ENCODE results near the gene C9orf57.
"Not testable (repeated sequence)": the region's sequence is repeated elsewhere in the genome, so short reads cannot be mapped to it uniquely, and the experiment has no call there.

Gene C9orf57

GRCh38 chr9:72060513-72060912 is at the start of gene C9orf57:
C9orf57 (minus strand) TSS chr9:72060613; CDS start chr9:72059331, 1,282 bp downstream.
- no peak within 1 kb of the TSS for H3K4me3 ChIP-seq (ENCODE audit: low read length)

DNA sequence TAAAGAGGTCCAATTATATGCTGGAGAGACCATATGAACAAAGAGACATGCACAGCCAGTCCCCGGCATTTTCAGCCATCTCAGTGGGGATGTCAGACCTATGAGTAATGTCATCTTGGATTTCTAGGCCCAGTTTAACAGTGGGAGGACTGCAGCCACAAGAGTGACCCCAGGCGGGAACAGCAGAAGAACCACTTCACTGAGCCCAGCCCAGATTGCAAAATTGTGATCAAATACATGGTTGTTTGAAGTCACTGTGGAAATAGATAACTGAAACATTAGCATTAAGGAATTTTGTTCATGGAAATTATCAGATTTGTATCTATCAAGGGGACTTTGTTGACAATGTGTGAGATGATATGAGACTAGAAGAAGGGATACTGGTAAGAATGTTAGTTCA is 42.1 kb upstream of the C9orf57 start:
- Histone ChIP-seq H3K9ac (ENCODE audit: low read length) (no peak overlapping the region), H3K4me1 (ENCODE audit: control insufficient read depth, insufficient read depth, low read length) (no peaks in the 10 kb centered on the region), H3K36me3 (ENCODE audit: control insufficient read depth, insufficient read depth, low read length) (no peaks in the 10 kb centered on the region), H3K4me3 (ENCODE audit: low read length) (no peak overlapping the region), H3K27me3 (ENCODE audit: control insufficient read depth, insufficient read depth, low read length) (no peaks in the 10 kb centered on the region), H3K9me3 (ENCODE audit: control insufficient read depth, low read length) (no peaks in the 10 kb centered on the region)

More at GRCh38 chr9:72060513-72060912, at the start of gene C9orf57:
- H3K4me1 ChIP-seq (ENCODE audit: control insufficient read depth, insufficient read depth, low read length) = no peaks in the 10 kb centered on the region
- H3K9me3 ChIP-seq (ENCODE audit: control insufficient read depth, low read length) = no peaks in the 10 kb centered on the region
- no peaks in the 10 kb centered on the region for H3K27me3 ChIP-seq (ENCODE audit: control insufficient read depth, insufficient read depth, low read length)
- no peaks in the 10 kb centered on the region for H3K36me3 ChIP-seq (ENCODE audit: control insufficient read depth, insufficient read depth, low read length)
- H3K9ac ChIP-seq (ENCODE audit: low read length) = no peak within 1 kb of the TSS

- not testable (repeated sequence) for H3K27me3 ChIP-seq (ENCODE audit: control insufficient read depth, insufficient read depth, low read length); H3K4me1 ChIP-seq (ENCODE audit: control insufficient read depth, insufficient read depth, low read length); H3K4me3 ChIP-seq (ENCODE audit: low read length); H3K36me3 ChIP-seq (ENCODE audit: control insufficient read depth, insufficient read depth, low read length); H3K9ac ChIP-seq (ENCODE audit: low read length); H3K9me3 ChIP-seq (ENCODE audit: control insufficient read depth, low read length)
Measured at GRCh38 chr9:72095520-72095919, 35.1 kb upstream of the C9orf57 start.

- Histone ChIP-seq H3K4me1 (ENCODE audit: control insufficient read depth, insufficient read depth, low read length) (peaks cover 8% of the 10 kb centered on the region), H3K4me3 (ENCODE audit: low read length) (no peak overlapping the region), H3K9ac (ENCODE audit: low read length) (no peak overlapping the region), H3K27me3 (ENCODE audit: control insufficient read depth, insufficient read depth, low read length) (no peaks in the 10 kb centered on the region), H3K9me3 (ENCODE audit: control insufficient read depth, low read length) (no peaks in the 10 kb centered on the region), H3K36me3 (ENCODE audit: control insufficient read depth, insufficient read depth, low read length) (no peaks in the 10 kb centered on the region)
Measured at GRCh38 chr9:72092820-72093219, 32.4 kb upstream of the C9orf57 start.

DNA sequence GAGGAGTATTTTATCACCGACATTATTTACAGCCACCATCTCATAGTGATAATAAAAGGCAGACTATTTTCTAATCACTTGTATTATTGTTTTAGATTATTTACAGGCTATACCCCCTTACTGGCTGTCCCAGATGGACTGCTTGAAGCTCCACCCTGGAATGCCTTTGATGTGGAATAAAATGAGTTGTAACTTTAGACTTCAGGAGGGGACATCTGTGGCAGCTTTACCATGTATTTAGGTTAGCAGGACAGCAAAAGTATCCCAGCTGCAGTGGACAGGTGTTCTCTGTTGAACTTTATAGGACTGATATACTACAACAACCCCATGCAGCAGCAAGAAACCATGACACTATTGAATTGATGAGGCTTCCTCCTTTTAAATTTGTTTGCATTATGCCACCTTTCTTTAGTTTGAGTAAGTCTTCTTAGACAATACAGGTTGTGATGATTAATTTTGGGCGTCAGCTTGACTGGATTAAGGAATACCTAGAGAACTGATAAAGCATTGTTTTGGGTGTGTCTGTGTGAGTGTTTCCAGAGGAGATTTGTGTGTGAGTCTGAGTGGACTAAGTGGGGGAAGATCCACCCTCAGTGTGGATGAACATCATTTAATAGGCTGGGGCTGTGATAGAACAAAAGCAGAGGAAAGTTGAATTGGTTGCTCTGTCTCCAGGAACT is 29.2 kb upstream of the C9orf57 start:
- H3K4me1 ChIP-seq (ENCODE audit: control insufficient read depth, insufficient read depth, low read length) = peaks cover 8% of the 10 kb centered on the region
- no peaks in the 10 kb centered on the region for H3K27me3 ChIP-seq (ENCODE audit: control insufficient read depth, insufficient read depth, low read length)
- H3K36me3 ChIP-seq (ENCODE audit: control insufficient read depth, insufficient read depth, low read length) = no peaks in the 10 kb centered on the region
- no peak overlapping the region for H3K9ac ChIP-seq (ENCODE audit: low read length)
- H3K9me3 ChIP-seq (ENCODE audit: control insufficient read depth, low read length) = no peaks in the 10 kb centered on the region
- no peak overlapping the region for H3K4me3 ChIP-seq (ENCODE audit: low read length)

GRCh38 chr9:72082536-72082935 is 22.1 kb upstream of the C9orf57 start:
- Histone ChIP-seq H3K9ac (ENCODE audit: low read length) (no peak overlapping the region), H3K27me3 (ENCODE audit: control insufficient read depth, insufficient read depth, low read length) (no peaks in the 10 kb centered on the region), H3K9me3 (ENCODE audit: control insufficient read depth, low read length) (no peaks in the 10 kb centered on the region)

GRCh38 chr9:72074666-72075065 is 14.3 kb upstream of the C9orf57 start:
- not testable (repeated sequence) for H3K4me3 ChIP-seq (ENCODE audit: low read length); H3K27me3 ChIP-seq (ENCODE audit: control insufficient read depth, insufficient read depth, low read length); H3K9me3 ChIP-seq (ENCODE audit: control insufficient read depth, low read length); H3K9ac ChIP-seq (ENCODE audit: low read length); H3K4me1 ChIP-seq (ENCODE audit: control insufficient read depth, insufficient read depth, low read length); H3K36me3 ChIP-seq (ENCODE audit: control insufficient read depth, insufficient read depth, low read length)

More at GRCh38 chr9:72082536-72082935, 22.1 kb upstream of the C9orf57 start:
- Histone ChIP-seq H3K36me3 (ENCODE audit: control insufficient read depth, insufficient read depth, low read length) (no peaks in the 10 kb centered on the region), H3K4me3 (ENCODE audit: low read length) (no peak overlapping the region), H3K4me1 (ENCODE audit: control insufficient read depth, insufficient read depth, low read length) (no peaks in the 10 kb centered on the region)

GRCh38 chr9:72065076-72065475 is 4.7 kb upstream of the C9orf57 start:
- Histone ChIP-seq H3K27me3 (ENCODE audit: control insufficient read depth, insufficient read depth, low read length) (no peaks in the 10 kb centered on the region), H3K4me3 (ENCODE audit: low read length) (no peak overlapping the region), H3K4me1 (ENCODE audit: control insufficient read depth, insufficient read depth, low read length) (no peaks in the 10 kb centered on the region), H3K36me3 (ENCODE audit: control insufficient read depth, insufficient read depth, low read length) (no peaks in the 10 kb centered on the region), H3K9me3 (ENCODE audit: control insufficient read depth, low read length) (no peaks in the 10 kb centered on the region), H3K9ac (ENCODE audit: low read length) (no peak overlapping the region)

DNA sequence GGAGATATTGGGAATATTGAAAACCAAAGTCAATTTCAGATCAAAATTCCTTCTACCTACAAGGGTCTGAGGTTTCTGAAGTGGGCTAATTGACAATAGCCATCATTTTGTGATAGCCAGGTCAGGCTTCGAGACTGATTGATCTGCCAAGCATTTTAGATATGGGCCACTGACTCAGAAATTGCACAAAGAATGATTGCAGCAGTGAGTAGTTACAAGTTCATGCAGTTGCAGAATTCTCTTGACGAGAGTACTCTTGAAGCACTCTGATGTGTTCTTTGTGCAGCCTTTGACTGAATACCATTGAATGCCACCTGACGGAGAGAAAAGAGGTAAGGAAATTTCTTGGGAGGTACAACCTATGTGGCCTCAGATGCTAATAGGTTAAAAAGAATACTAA is 8.3 kb downstream of the C9orf57 start:
- H3K36me3 ChIP-seq (ENCODE audit: control insufficient read depth, insufficient read depth, low read length) = no peaks in the 10 kb centered on the region
- no peaks in the 10 kb centered on the region for H3K4me1 ChIP-seq (ENCODE audit: control insufficient read depth, insufficient read depth, low read length)
- H3K9me3 ChIP-seq (ENCODE audit: control insufficient read depth, low read length) = no peaks in the 10 kb centered on the region
- H3K27me3 ChIP-seq (ENCODE audit: control insufficient read depth, insufficient read depth, low read length) = no peaks in the 10 kb centered on the region
- no peak overlapping the region for H3K4me3 ChIP-seq (ENCODE audit: low read length)
- no peak overlapping the region for H3K9ac ChIP-seq (ENCODE audit: low read length)

- Histone ChIP-seq H3K36me3 (ENCODE audit: control insufficient read depth, insufficient read depth, low read length) (no peaks in the 10 kb centered on the region), H3K4me3 (ENCODE audit: low read length) (no peak overlapping the region), H3K9me3 (ENCODE audit: control insufficient read depth, low read length) (no peaks in the 10 kb centered on the region), H3K27me3 (ENCODE audit: control insufficient read depth, insufficient read depth, low read length) (no peaks in the 10 kb centered on the region), H3K9ac (ENCODE audit: low read length) (no peak overlapping the region), H3K4me1 (ENCODE audit: control insufficient read depth, insufficient read depth, low read length) (peaks cover 14% of the 10 kb centered on the region)
Measured at GRCh38 chr9:72048850-72049249, 11.6 kb downstream of the C9orf57 start.

DNA sequence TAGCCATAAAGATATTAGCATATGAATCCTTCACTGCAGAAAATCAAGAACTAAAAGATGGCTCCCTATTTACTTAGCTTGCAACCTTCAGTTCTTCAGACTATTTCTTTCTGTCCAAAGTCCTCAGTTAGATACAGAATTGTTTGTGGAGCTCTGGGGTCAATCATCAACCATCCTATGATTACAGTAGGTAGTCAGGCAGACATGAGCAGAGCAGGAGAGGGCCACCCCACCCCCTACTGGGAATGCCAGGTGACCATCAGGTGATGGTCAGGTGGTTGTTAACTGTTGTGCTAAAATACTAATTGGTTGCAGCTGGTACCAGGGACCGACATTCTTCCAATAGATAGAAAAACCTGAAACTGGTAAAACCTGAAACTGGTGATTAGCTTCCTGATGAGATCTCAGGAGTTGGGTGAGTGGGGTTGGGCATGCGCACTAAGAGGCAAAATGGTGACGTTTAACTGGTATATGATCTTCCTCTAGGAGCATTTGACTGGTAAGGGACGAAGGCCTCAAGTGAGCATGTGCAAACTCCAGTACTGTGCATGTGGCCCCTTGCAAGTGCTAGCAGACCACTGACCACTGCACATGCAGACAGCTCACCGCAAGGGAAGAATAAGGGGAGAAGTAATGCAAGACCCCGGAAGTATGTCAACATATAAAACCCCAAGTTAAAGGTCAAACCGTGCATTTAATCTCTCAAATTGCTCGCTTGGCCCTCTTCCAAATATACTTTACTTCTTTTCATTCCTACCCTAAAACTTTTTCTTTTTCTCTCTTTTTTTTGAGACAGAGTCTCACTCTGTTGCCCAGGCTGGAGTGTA is 13.6 kb downstream of the C9orf57 start:
- H3K36me3 ChIP-seq (ENCODE audit: control insufficient read depth, insufficient read depth, low read length) = no peaks in the 10 kb centered on the region
- no peaks in the 10 kb centered on the region for H3K9me3 ChIP-seq (ENCODE audit: control insufficient read depth, low read length)
- H3K9ac ChIP-seq (ENCODE audit: low read length) = no peak overlapping the region
- no peaks in the 10 kb centered on the region for H3K27me3 ChIP-seq (ENCODE audit: control insufficient read depth, insufficient read depth, low read length)
- H3K4me3 ChIP-seq (ENCODE audit: low read length) = no peak overlapping the region
- peaks cover 28% of the 10 kb centered on the region for H3K4me1 ChIP-seq (ENCODE audit: control insufficient read depth, insufficient read depth, low read length)

GRCh38 chr9:72044095-72044494 is 16.3 kb downstream of the C9orf57 start:
- H3K27me3 ChIP-seq (ENCODE audit: control insufficient read depth, insufficient read depth, low read length) = no peaks in the 10 kb centered on the region
- no peak overlapping the region for H3K9ac ChIP-seq (ENCODE audit: low read length)
- no peaks in the 10 kb centered on the region for H3K36me3 ChIP-seq (ENCODE audit: control insufficient read depth, insufficient read depth, low read length)
- H3K4me1 ChIP-seq (ENCODE audit: control insufficient read depth, insufficient read depth, low read length) = peaks cover 28% of the 10 kb centered on the region
- no peak overlapping the region for H3K4me3 ChIP-seq (ENCODE audit: low read length)
- no peaks in the 10 kb centered on the region for H3K9me3 ChIP-seq (ENCODE audit: control insufficient read depth, low read length)

Data from mucosa of stomach (tissue), 1 donor.